HG02763 (cell line): ENCODE data around the gene CCDC97.
A peak's percentile ranks its signal among the peaks of the same experiment; 100 is the strongest.

ENCODE experiments used
- ATAC-seq: cut with Tn5 transposase; IDR thresholded peaks from one replicate; pipeline ENCODE4 v1.9.1; 2021; ENCODE audit warnings: mild to moderate bottlenecking, moderate library complexity; ENCODE audit not compliant: unreplicated experiment

The CCDC97 gene

DNA sequence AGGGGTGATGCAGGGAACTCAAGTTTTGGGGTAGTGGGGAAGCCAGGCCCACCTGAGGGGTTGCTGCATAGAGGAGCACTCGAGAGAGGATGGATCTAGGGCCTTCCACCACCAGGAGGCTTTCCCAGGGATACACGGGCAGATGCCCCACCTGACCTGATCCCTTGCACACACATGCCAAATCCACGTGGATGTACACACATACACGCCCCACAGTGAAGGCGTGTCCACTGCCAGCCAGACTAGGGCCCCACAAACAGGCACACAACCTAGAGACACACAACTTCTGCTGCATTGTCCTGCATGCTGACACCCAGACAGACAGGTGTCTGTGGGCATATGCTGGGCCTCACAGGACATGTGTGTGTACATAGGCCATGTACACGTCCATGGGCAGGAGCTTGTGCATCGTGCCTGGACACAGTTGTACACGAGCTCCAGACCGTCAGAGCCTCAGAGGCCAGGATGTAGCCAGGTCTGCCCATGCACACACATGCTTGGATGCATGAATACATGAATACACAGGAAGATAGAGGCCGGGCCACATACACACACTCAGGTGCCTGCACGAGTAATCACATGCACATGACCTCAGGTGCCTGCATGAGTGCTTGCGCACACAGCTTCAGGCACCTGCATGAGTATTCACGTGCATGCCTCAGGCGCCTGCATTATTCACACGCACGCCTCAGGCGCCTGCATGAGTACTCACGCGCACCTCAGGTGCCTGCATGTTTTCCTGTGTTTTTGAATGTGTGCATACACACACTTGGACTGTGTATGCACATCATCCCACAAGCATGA, 8.9 kb downstream of the CCDC97 start:
- no peak for ATAC-seq

DNA sequence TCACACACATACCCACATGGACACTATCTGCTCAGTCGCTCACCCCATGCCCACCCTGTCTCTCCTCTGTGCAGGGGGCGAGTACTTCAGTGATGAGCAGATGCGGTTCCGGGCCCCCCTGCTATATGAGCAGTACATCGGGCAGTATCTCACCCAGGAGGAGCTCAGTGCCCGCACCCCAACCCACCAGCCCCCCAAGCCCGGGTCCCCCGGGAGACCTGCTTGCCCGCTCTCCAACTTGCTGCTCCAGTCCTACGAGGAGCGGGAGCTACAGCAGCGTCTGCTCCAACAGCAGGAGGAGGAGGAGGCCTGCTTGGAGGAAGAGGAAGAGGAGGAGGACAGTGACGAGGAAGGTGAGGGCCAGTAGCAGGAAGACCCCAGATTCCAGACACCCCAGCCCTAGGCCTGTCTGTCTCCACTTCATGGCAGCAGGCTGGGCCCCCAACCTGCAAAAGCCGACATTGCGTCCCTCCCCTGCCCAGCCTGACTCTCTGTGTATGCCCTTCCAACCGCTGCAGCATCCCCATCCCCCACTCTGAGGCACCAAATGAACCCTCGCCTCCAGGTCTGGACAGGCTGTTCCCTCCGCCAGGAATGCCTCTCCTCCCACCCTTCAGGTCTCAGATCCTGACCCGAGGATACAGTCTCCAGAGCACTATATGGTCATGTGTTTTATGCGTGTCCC, 9.7 kb downstream of the CCDC97 start:
- ATAC-seq = no peak

DNA sequence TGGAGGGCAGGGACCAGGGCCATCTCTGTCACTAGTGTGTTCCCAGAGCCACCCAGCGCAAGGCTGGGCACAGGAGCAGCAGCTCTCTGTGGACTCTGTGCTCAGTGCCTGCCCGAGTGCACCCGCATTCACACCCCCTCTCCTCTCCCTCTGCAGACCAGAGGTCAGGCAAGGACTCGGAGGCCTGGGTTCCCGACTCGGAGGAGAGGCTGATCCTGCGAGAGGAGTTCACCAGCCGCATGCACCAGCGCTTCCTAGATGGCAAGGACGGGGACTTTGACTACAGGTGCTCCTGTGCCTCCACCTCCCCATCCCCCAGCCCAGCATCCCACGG, 10.2 kb downstream of the CCDC97 start:
- no peak for ATAC-seq

DNA sequence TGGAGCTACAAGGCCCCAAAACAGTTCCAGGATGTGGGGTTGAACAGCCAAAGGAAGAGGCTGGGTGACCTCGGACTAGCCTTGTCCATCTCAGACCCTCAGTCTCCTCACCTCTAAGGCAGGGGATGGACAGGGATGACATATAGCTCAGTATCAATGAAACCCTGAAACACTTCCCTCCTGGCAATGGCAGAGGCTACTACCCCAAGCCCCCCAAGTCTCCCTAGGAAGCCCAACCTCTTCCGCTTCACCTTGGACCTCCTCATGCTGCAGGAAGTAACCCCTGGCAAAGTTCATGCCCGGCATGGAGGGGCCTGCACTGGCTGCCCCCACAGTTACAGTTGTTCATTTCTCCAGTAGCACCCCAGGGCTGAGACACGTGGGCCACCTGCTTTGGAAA, 10.6 kb downstream of the CCDC97 start:
- no peak for ATAC-seq

DNA sequence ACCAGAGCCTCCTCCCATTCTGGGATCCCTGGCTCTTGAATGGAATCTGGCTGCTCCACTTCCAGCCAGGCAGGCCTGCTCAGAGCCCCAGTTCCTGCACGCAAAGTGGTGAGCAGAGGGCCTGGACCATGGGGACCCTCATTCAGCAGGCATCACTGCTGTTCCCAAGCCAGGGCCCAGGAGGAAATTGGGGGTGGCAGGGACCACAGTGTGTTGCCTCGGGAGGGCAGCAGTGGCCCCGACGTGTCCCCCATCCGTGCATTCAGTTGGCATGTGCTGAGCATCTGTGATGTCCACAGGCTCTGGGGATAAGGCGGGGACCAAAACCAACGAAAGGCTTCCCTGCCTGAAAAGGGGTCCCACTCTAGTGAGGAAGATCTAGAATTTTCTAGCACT, 11.2 kb downstream of the CCDC97 start:
- ATAC-seq = no peak

DNA sequence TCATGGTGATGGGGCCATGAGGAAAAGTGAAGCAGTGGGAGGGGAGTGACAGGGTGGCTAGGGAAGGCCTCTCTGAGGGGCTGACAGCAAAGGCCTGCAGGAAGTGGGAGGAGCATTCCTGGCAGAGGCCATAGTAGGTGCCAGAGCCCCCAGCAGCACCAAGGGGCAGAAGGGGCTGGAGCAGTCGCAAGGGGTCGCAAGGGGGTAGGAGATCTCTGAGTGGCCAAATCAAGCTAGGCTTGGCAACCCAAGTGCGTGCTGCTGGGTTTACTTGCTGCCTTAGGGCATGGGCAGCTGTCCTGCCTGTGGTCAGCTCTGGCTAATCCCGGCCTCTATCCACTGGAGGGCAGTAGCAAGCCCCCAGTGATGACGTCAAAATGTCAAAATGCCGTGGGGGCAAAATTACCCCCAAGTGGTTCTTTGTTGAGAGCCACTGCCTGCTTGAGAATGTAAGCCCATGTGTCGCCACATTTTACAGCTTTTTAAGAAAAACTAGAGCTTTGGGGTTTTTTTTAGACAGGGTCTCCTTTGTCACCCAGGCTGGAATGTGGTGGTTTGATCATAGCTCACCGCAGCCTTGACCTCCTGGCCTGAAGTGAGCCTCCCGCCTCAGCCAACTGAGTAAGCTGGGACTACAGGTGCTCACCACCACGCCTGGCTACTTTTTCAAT, 11.8 kb downstream of the CCDC97 start:
- no peak for ATAC-seq

DNA sequence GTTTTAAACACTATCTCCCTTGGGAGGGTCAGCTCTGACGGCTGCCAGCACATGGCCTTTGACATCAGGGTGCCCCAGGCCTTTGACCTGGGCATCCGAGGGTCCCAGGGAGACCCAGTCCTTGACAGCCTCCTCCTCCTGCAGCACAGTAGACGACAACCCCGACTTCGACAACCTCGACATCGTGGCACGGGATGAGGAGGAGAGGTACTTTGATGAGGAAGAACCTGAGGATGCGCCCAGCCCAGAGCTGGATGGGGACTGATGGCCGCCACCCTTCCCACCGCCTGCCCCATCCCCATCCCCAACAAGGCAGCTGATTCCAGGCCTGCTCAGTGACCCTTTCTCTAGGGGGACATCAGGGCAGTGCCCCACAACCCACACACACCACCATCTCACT, 12.5 kb downstream of the CCDC97 start:
- no peak for ATAC-seq

DNA sequence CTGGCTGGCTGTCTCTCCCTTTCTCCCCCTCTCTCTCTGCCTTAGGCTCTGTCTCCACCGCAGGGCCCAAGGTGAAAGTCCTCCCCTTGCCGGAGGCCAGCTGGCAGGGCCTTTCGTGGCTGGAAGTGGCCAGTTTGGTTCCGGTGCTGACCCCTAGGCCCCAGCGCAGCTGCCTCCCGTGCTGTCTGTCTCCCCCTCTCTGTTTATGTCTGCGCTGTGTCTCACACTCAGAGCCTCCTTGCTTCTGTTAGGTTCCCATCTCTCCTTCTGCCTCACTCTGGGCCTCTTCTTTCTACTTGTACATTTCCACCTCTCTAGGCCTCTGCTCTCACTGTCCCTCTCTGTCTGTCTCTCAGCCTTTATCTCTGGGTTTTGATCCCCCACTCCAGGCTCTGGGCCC, 13.1 kb downstream of the CCDC97 start:
- no peak for ATAC-seq

DNA sequence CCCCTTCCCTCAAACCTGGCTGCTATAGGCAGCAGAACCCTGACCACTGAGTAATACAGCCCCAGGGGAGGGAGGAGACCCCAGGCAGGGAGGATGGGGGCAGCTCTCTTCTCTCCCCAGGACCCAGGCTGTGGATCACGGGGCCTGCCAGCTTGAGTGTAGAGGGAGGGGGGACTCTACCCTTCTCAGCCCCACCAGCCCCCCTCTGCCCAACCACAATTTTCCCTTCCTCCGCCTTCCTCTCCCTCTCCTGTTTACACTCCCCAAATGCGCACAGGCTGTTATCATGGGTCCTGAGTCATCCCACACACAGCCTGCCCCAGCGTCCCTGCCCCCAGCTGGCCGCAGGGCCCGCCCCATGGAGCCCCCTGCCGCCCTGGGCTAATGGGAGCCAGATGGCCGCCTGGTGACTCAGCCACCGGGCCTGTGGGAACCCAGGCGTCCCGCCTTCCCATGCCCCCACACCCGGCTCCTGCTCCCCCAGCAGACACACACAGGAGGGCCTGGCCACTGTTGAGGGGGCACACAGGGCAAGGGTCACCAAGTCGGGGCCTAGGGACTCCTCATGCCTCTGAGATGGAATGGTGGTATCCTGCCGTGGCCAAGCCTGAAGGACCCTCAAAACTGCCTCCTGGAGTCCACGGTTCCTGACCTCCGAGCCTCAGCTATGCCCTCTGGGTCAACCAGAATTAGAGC, 13.6 kb downstream of the CCDC97 start:
- ATAC-seq = no peak

DNA sequence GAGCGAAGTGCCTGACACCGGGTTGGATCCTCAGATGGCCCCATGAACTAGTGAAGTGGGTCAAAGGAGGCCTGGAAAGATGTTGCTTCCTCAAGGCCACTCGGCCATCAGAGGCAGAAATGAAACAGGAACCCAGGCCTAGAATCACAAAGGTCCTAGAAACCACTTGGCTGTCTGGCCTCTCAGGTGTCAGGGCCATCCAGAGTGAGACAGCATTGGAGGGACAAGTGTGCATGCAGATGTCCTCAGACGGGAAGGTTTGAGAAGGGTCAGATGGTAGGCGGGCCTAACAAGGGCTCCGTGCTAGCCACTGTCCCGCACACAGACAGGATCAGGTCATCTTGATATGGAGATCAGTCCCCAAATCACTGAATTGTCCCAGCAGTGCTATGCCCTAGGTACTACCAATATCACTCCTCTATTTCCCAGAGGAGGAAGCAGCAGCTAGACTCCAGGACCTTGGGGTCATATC, 14.3 kb downstream of the CCDC97 start:
- ATAC-seq = no peak

DNA sequence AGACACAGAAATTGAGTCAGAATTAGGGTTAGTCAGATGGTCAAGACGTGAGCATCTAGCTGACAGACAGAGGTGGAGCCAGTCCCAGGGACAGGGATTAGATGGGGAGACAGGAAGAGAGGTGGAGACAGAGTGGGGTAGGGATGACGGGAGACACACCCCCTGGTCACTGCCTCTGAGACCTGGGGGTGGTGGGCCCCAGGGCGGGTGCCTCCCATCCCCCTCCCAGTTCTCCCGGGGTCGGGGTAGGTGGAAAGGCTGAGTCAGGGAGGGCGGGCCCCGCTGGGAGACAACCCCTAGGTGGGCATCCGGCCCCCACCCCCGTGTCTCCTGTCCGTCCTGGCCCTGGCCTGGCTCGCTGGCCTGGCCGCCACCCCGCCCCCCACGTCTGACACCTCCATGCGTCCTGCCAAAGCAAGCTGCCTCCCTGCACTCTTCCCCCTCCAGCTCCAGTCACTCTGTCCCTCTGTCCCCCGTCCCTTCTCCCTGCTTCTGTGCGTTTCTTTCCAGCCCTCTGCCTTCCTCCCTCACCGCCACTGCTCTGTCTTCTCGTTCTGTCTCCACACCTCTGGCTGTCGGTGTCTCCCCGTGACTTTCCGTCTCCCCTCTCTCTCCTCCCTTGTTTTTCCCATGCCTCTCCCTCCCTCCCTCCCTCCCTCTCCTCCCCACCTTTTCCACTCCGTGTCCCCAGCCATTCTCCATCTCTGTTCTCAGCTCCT, 15.1 kb downstream of the CCDC97 start:
- ATAC-seq = no peak

DNA sequence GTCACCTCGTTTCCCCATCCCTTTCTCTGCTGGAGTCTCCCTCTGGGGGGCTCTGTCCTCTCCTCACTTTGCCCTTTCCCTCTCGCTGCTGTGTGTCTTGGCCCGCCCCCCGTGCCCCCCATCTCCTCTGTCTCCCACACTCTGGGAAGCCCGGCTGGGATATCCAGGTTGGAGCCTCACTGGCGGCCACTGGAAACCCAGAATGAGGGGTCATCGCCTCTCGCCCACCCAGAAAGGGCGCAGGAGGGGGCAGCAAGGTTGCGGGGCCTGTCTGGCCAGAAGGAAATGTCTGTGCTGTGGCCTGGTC, 15.6 kb downstream of the CCDC97 start:
- no peak for ATAC-seq

DNA sequence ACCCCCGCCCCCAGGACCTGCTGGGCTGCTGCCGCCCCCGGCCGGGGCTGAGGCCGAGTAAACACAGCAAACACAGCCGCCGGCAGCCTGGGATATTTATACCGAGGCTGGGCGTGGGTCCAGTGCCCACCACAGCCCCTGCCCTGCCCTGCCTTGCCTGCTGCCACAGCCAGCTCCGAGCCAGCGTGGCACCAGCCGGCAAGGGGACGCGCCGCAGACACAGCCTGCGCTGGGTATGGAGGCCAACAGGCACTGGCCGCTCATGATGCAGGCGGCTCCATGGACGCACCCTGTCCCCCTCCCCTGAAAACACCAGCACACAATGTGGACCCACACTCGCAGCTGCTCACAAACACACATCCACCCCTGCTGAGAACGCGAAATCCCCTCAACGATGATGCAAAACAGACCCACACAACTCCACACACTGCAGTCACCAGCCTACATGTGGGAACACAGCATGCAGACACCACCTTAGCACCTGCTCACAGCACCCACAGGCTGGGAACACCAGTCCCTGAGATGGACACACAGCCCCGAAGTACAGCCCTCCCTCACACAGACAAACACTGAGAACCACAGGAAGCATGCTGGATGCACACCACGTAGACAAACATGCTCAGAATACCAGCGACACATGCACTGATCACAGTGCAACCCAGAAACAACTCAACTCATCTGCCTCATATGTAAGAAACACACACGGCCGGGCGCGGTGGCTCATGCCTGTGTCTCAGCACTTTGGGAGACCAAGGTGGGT, 16.2 kb downstream of the CCDC97 start:
- ATAC-seq = no peak

DNA sequence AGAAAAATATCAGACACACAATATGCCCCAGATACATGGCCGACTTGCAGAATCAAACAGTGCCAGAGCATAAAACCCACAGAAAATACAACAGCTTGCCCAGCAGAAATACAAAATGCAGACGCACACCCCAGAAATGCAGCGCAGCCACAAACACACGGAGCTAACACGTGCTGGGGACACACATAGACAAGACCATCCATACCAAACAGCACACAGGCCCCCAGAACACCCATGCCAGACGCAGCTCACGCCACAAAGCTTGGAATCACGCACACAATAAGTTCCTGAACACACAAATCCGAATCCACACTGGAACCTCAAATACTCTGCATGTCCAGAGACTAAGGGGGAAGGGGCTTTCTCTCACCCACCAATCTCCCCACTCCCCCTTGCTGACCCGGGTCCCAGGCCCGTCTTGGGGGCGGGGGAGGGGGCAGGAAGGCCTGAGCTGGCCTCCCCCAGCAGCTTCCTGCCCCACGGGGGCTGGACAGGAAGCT, 17.2 kb downstream of the CCDC97 start:
- no peak for ATAC-seq

DNA sequence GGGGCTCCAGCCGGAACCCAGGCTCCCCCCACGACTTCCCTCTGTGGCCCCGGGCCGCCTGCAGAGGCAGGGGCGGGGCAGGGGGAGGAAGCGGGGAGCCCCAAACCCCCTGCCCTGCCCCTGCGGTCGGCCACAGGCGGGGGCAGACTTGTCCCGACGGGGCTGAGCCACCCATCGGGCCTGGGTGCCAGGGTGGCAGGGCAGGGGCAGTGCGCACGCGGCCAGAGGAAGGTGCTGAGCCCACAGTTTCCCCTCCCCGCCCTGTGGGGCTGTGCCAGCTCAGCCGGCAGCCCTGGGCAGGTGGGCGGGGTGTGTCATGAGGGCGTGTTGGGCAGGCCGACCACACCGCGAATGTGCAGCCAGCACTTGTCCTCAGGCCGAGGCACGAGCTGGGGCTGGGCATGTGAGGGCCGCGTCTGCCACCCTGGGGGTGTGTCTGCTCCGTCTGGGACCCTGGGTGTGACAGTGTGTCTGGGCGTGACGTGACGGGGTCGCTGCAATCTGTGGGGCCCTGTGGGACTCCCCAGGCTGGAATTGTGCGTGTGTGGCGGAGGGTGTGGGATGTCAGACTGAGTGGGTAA, 17.7 kb downstream of the CCDC97 start:
- peak; percentile 51 for ATAC-seq

DNA sequence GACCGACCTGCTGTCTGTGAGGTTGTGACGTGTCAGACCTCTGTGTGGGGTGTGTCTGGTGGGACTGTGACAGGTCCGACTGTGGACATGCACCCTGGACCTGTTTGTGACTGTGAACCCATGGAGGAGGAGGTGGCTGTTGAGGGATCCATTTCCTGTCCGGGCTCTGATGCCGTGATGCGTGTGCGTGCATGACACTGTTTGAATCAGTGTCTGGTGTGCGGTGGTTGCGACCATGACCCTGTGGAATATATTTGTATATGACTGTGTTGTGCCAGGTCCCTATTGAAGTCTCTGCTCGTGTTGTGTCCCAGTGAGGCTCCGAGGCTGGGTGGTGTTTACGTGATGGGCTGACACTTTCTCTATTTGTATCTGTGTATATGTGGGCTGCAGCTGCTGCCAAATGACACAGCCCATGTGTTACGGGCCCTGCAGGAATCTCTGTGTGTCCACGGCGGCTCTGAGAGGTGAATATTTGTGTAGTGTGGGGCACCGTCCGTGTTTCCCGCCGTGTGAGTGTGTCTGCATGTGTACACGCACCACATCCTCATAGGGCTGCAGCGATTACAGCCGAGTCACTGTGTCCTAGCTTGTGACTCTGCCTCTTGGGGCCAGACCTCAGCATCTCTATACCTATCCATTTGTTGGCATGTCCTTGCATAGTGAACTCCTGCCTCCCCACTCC, 18.3 kb downstream of the CCDC97 start:
- no peak for ATAC-seq

DNA sequence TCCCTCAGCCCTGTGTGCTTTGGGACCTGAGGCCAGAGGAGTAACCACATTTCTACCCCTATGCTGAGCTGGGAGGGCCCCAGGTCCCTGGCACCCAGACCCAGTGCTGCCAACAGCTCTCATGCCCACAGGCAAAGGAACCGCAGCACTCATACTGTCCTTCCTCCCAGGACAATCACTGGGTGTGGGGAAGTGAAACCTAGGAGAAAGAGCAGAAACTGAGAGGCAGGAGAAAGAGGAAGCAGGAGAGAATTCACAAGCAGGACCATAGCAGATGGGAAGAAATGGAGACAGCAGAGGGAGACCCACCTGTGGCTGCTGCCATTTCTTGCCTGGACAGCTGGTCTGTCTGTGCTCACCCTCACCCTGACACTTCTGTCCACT, 18.9 kb downstream of the CCDC97 start:
- no peak for ATAC-seq

DNA sequence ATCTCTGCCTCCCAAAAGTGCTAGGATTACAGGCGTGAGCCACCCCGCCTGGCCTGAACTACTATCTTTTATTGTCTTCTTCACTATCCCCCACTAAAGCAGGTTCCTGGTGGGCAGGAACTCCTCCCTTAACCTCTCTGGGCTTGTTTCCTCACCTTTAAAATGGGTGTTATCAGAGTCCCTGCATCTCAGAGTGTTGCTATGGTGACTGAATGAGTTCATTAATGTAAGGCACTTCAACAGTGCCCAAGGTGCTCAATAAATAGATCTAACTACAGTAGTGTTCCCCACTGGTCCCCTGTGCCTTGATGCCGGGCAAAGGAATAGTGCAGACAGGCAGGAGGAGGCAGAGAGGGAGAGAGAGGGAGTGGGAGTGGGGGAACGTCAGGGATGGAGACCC, 20.5 kb downstream of the CCDC97 start:
- ATAC-seq = no peak
